OCI-LY7 (cell line): ENCODE results near the gene PCBD1. TPM values are rescaled to one million over a fixed set of nuclear protein-coding genes. Genes with fewer than 3 reads are reported as not detected.

Experiments
- BruUV-seq: library from RNA; stranded (reverse); fragments of 400-500 nt; replicated peaks from 2 replicates; lab custom pipeline; 2021; lab: Mats Ljungman, UMichigan
- CTCF ChIA-PET: fragments of 300-600 bp; sonication (Branson Sonifier 250); formaldehyde crosslinking; loops from one replicate; lab custom pipeline; 2022; ENCODE audit warnings: antibody characterized with exemption; ENCODE audit not compliant: unreplicated experiment; lab: Charles Lee
- POLR2A ChIA-PET: fragments of 300-600 bp; sonication (Branson Sonifier 250); formaldehyde crosslinking; loops from one replicate; lab custom pipeline; 2022; ENCODE audit warnings: antibody characterized with exemption; lab: Charles Lee
- DNase-seq: peaks from one replicate; pipeline ENCODE4 v3.0.0-alpha.2; 2015; ENCODE audit warnings: low spot score
- H2AFZ ChIP-seq: fragments of 200-600 bp; sonication (generic), shearing (Covaris generic); 2 replicates; pipeline ENCODE4 v1.6.1; 2014; ENCODE audit warnings: mild to moderate bottlenecking, antibody characterized with exemption, low read length, moderate library complexity
- H3K27ac ChIP-seq: fragments of 200-600 bp; sonication (generic); 2 replicates; pipeline ENCODE4 v1.5.1; 2014; ENCODE audit warnings: mixed run types, low read depth, mild to moderate bottlenecking, moderate library complexity, low read length, inconsistent platforms; ENCODE audit not compliant: poor library complexity, severe bottlenecking
- H3K36me3 ChIP-seq: fragments of 200-600 bp; sonication (generic); 2 replicates; pipeline ENCODE4 v1.6.1; 2014; ENCODE audit warnings: mild to moderate bottlenecking, antibody characterized with exemption, low read length, moderate library complexity, mixed read lengths; ENCODE audit not compliant: insufficient read depth
- H3K4me1 ChIP-seq: fragments of 200-600 bp; sonication (generic); 2 replicates; pipeline ENCODE4 v1.5.1; 2014; ENCODE audit warnings: mild to moderate bottlenecking, low read length; ENCODE audit not compliant: insufficient read depth, poor library complexity, severe bottlenecking
- H3K4me2 ChIP-seq: fragments of 200-600 bp; sonication (generic); 2 replicates; pipeline ENCODE4 v1.6.1; 2014; ENCODE audit warnings: mild to moderate bottlenecking, low read length
- H3K4me3 ChIP-seq: fragments of 200-600 bp; sonication (generic); 2 replicates; pipeline ENCODE4 v1.5.1; 2014; ENCODE audit warnings: mild to moderate bottlenecking, low read depth, low read length; ENCODE audit not compliant: poor library complexity, severe bottlenecking
- H3K79me2 ChIP-seq: fragments of 200-600 bp; sonication (generic); 2 replicates; pipeline ENCODE4 v1.6.1; 2016; ENCODE audit warnings: low read depth, mild to moderate bottlenecking, low read length, moderate library complexity, mixed read lengths; ENCODE audit not compliant: insufficient read depth
- H3K9me2 ChIP-seq: fragments of 200-600 bp; sonication (generic); 2 replicates; pipeline ENCODE4 v1.6.1; 2016; ENCODE audit warnings: mild to moderate bottlenecking, low read length, mixed read lengths; ENCODE audit not compliant: insufficient read depth
- H3K9me3 ChIP-seq: fragments of 200-600 bp; sonication (generic); 2 replicates; pipeline ENCODE4 v1.6.1; 2014; ENCODE audit warnings: mild to moderate bottlenecking, mixed run types, low read length, mixed read lengths
- H4K20me1 ChIP-seq: fragments of 200-600 bp; sonication (generic); 2 replicates; pipeline ENCODE4 v1.6.1; 2014; ENCODE audit warnings: mild to moderate bottlenecking, antibody characterized with exemption, low read length, moderate library complexity, mixed read lengths; ENCODE audit not compliant: insufficient read depth
- CTCF ChIP-seq: fragments of 200-600 bp; sonication (generic); conservative IDR thresholded peaks from 2 replicates; pipeline ENCODE4 v1.5.1; 2014; ENCODE audit warnings: mild to moderate bottlenecking, antibody characterized with exemption, low read length, moderate library complexity, mixed read lengths
- EZH2phosphoT487 ChIP-seq: fragments of 200-600 bp; sonication (generic); IDR thresholded peaks from 2 replicates; pipeline ENCODE4 v1.6.1; 2018; ENCODE audit warnings: low read depth, borderline replicate concordance, mild to moderate bottlenecking, mixed run types, antibody characterized with exemption, low read length, moderate library complexity, mixed read lengths
- intact Hi-C: fragments of 100-400 bp; cut with micrococcal nuclease; formaldehyde crosslinking; loops from one replicate; pipeline ENCODE4 v1.10.0; 2022; ENCODE audit not compliant: unreplicated experiment
- total RNA-seq, 2 experiments: library from RNA; depleted of rRNA in 1 of 2; stranded (reverse); fragments of >200 nt in 1 of 2; shearing (Covaris generic) in 1 of 2; gene quantifications; 2 replicates each; pipeline ENCODE4 v1.2.3, GENCODE V29; 2014 to 2022

The PCBD1 gene
- total RNA-seq, 2 experiments from 2014 or later = 4.9 to 25.4 TPM

GRCh38 chr10:70837660-70838059, 50.7 kb downstream of the PCBD1 start:
- TF ChIP-seq EZH2phosphoT487 = no peak
- TF ChIP-seq CTCF = no peak
- Histone ChIP-seq H3K4me3 (no peak overlapping the region), H3K9me3 (peaks cover 6% of the 10 kb centered on the region; the same call in 1 of the 2 replicates), H4K20me1 (peaks cover 4% of the 10 kb centered on the region; the same call in 1 of the 2 replicates), H3K36me3 (peaks cover 17% of the 10 kb centered on the region), H3K4me1 (no peaks in the 10 kb centered on the region), H3K9me2 (no peaks in the 10 kb centered on the region), H3K27ac (no peak overlapping the region), H3K4me2 (no peak overlapping the region), H3K79me2 (no peaks in the 10 kb centered on the region), H2AFZ (no peak overlapping the region)
- intact Hi-C loops = no loop called here
- ChIA-PET POLR2A (no interaction called here), CTCF (no interaction called here)
- DNase-seq = no peak
- BruUV-seq = no TSS peak

- BruUV-seq = no TSS peak
- Histone ChIP-seq H3K4me1 (no peaks in the 10 kb centered on the region), H2AFZ (no peak overlapping the region), H3K27ac (no peak overlapping the region), H3K4me2 (no peak overlapping the region), H3K9me3 (peaks cover 6% of the 10 kb centered on the region; the same call in 1 of the 2 replicates), H4K20me1 (peaks cover 4% of the 10 kb centered on the region; the same call in 1 of the 2 replicates), H3K4me3 (no peak overlapping the region), H3K9me2 (no peaks in the 10 kb centered on the region), H3K36me3 (peaks cover 17% of the 10 kb centered on the region), H3K79me2 (no peaks in the 10 kb centered on the region)
- no peak for TF ChIP-seq EZH2phosphoT487
- TF ChIP-seq CTCF = no peak
- CTCF ChIA-PET = no interaction called here
- POLR2A ChIA-PET = interaction anchor here (0.5 to 1.2 kb wide), 3 partner anchors 28 to 603 kb away, joined by 3 to 5 read pairs (median 3); partner anchors contain the start of gene PPA1
- no peak for DNase-seq
- intact Hi-C loops = no loop called here
Measured at GRCh38 chr10:70836319-70836718, 52.0 kb downstream of the PCBD1 start.

- Histone ChIP-seq H3K4me1 (no peaks in the 10 kb centered on the region), H3K9me3 (peaks cover 6% of the 10 kb centered on the region; the same call in 1 of the 2 replicates), H3K27ac (no peak overlapping the region), H4K20me1 (peaks cover 4% of the 10 kb centered on the region; the same call in 1 of the 2 replicates), H2AFZ (no peak overlapping the region), H3K4me2 (no peak overlapping the region), H3K36me3 (peaks cover 17% of the 10 kb centered on the region), H3K4me3 (no peak overlapping the region), H3K79me2 (no peaks in the 10 kb centered on the region), H3K9me2 (no peaks in the 10 kb centered on the region)
- TF ChIP-seq CTCF (no peak), EZH2phosphoT487 (no peak)
- intact Hi-C loops = no loop called here
- CTCF ChIA-PET = interaction anchor here (0.6 kb wide), 1 partner anchor 16 kb away, joined by 5 read pairs; no protein-coding TSS in a partner anchor
- DNase-seq = no peak
- POLR2A ChIA-PET = interaction anchor here (0.6 to 0.7 kb wide), 3 partner anchors 27 to 1777 kb away, joined by 3 read pairs; no protein-coding TSS in a partner anchor
- BruUV-seq = no TSS peak
Measured at GRCh38 chr10:70834441-70835151, 53.8 kb downstream of the PCBD1 start.
